Muscle layer of duodenum (tissue), 2 donors: ENCODE results near the gene NRXN3.

ENCODE experiments used
- H3K27ac ChIP-seq: one replicate; pipeline ENCODE4 v1.7.0; 2013; ENCODE audit warnings: mild to moderate bottlenecking, low read length
- H3K27me3 ChIP-seq: one replicate; pipeline ENCODE4 v1.7.0; 2013; ENCODE audit warnings: low read depth, mild to moderate bottlenecking, control low read depth, low read length
- H3K36me3 ChIP-seq, 2 donors: one replicate each; pipeline ENCODE4 v1.7.0; 2013; ENCODE audit warnings: low read length in 2 of 2, control low read depth in 1 of 2, mild to moderate bottlenecking in 1 of 2; ENCODE audit not compliant: insufficient read depth in 2 of 2, control insufficient read depth in 1 of 2
- H3K4me1 ChIP-seq, 2 donors: one replicate each; pipeline ENCODE4 v1.7.0; 2013; ENCODE audit warnings: low read length in 2 of 2, mild to moderate bottlenecking in 2 of 2, control low read depth in 1 of 2, moderate library complexity in 1 of 2; ENCODE audit not compliant: insufficient read depth in 2 of 2, control insufficient read depth in 1 of 2
- H3K4me3 ChIP-seq, 2 donors: one replicate each; pipeline ENCODE4 v1.7.0; 2013; ENCODE audit warnings: low read length in 2 of 2, low read depth in 1 of 2, mild to moderate bottlenecking in 1 of 2
- H3K9me3 ChIP-seq, 2 donors: one replicate each; pipeline ENCODE4 v1.7.0; 2013; ENCODE audit warnings: low read length in 2 of 2, control low read depth in 1 of 2, mild to moderate bottlenecking in 1 of 2; ENCODE audit not compliant: control insufficient read depth in 1 of 2
- donor health status: healthy.

NRXN3 gene

GRCh38 chr14:79596551-79596950, 1426.4 kb downstream of the NRXN3 start:
- Histone ChIP-seq H3K27ac (no peak overlapping the region), H3K27me3 (no peaks in the 10 kb centered on the region), H3K4me3 (no peak overlapping the region), H3K9me3 (no peaks in the 10 kb centered on the region), H3K4me1 (no peaks in the 10 kb centered on the region), H3K36me3 (no peaks in the 10 kb centered on the region)

- Histone ChIP-seq H3K36me3 (no peaks in the 10 kb centered on the region), H3K27ac (no peak overlapping the region), H3K9me3 (no peaks in the 10 kb centered on the region), H3K4me1 (no peaks in the 10 kb centered on the region), H3K27me3 (no peaks in the 10 kb centered on the region), H3K4me3 (no peak overlapping the region)
These were observed 1427.4 kb downstream of the NRXN3 start for GRCh38 chr14:79597566-79597965.

GRCh38 chr14:79598339-79598738, 1428.2 kb downstream of the NRXN3 start:
- Histone ChIP-seq H3K36me3 (no peaks in the 10 kb centered on the region), H3K9me3 (no peaks in the 10 kb centered on the region), H3K4me1 (no peaks in the 10 kb centered on the region), H3K4me3 (no peak overlapping the region), H3K27ac (no peak overlapping the region), H3K27me3 (no peaks in the 10 kb centered on the region)

DNA sequence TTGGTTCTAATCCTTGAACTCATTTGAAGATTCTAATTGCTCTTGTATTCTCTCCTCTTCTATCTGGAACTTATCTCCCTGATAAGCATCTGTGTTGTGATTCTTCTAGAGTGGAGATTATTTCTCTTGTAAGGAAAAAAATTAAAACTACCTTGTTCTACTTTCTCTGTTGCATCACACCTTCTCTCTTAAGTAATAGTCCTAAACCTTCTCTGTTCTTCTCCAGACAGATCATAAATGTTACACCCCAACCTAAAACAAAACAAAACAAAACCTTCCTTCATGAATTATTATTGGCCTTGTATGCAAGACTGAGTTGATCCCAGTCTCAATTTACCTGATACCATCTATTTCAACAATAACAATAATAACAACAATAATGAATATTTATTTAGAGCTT, 1429.1 kb downstream of the NRXN3 start:
- H3K9me3 ChIP-seq: no peaks in the 10 kb centered on the region
- no peaks in the 10 kb centered on the region for H3K4me1 ChIP-seq
- H3K27ac ChIP-seq: no peak overlapping the region

DNA sequence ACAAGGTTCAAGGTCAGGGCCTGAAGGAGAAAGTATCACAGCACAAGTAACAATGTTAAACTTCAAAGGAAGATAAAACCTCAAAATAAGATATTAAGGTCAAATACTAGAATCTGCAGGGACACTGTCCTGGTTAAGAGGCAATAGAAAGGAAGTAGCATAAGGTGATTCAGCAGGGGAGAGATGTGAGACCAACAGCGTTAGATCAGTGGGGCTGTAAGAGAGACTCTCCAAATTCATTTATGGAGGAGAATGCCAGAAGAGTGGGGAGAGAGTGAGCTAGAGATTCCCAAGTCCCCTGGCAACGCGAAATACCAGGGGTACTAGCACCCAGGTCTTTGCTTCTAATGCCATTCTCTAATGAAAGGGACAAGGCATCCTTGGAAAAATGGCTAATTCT, 1430.2 kb downstream of the NRXN3 start:
- Histone ChIP-seq H3K36me3 (no peaks in the 10 kb centered on the region), H3K27ac (no peak overlapping the region), H3K4me3 (no peak overlapping the region), H3K4me1 (no peaks in the 10 kb centered on the region), H3K27me3 (no peaks in the 10 kb centered on the region), H3K9me3 (no peaks in the 10 kb centered on the region)

More for the DNA sequence above, 1429.1 kb downstream of the NRXN3 start:
- no peaks in the 10 kb centered on the region for H3K36me3 ChIP-seq
- H3K27me3 ChIP-seq: no peaks in the 10 kb centered on the region
- no peak overlapping the region for H3K4me3 ChIP-seq

DNA sequence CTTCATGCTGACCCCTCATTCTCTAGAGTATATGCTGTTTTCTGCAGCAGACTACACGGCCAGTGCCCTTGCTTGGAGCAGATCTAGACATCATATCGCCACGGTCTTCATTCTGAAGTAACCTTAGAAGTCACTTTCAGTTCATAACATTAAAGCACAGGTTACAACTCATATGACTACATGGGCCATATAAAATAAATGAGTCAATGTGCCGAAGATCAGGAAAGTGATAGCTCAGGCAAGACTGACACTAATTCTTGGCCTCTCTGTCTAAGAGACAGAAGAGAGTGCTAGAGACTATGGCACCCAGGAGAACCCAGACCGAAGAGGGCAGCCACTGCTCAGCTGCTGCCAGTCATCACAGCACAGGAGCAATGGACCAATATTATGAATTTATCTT, 1431.4 kb downstream of the NRXN3 start:
- Histone ChIP-seq H3K4me3 (no peak overlapping the region), H3K27me3 (no peaks in the 10 kb centered on the region), H3K4me1 (no peaks in the 10 kb centered on the region), H3K36me3 (no peaks in the 10 kb centered on the region), H3K27ac (no peak overlapping the region), H3K9me3 (no peaks in the 10 kb centered on the region)

GRCh38 chr14:79602045-79602444, 1431.9 kb downstream of the NRXN3 start:
- no peaks in the 10 kb centered on the region for H3K36me3 ChIP-seq
- no peaks in the 10 kb centered on the region for H3K27me3 ChIP-seq
- no peaks in the 10 kb centered on the region for H3K9me3 ChIP-seq
- no peaks in the 10 kb centered on the region for H3K4me1 ChIP-seq
- H3K27ac ChIP-seq: no peak overlapping the region
- no peak overlapping the region for H3K4me3 ChIP-seq

GRCh38 chr14:79602742-79603141, 1432.6 kb downstream of the NRXN3 start:
- Histone ChIP-seq H3K36me3 (no peaks in the 10 kb centered on the region), H3K9me3 (no peaks in the 10 kb centered on the region), H3K27ac (no peak overlapping the region), H3K4me3 (no peak overlapping the region), H3K4me1 (no peaks in the 10 kb centered on the region), H3K27me3 (no peaks in the 10 kb centered on the region)

DNA sequence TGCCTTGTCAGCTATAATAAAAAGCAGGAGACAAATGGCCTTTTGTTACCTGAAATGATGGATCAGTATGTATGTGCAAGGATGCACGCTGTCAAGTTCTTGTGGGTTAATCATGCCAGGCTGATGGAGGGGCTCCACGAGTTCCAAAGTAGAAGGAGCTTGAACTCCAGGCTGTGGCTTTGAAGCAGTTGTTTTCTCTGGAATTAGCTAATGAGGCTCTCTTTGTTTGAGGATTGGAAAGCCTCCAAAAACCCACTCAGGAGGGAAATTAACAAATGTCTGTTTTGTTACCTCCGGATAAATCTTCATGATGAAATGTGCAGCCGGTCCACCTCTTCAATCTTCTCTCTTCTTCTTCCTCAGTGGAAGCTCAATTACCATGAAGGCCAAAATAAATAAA, 1435.7 kb downstream of the NRXN3 start:
- Histone ChIP-seq H3K27ac (no peak overlapping the region), H3K4me1 (no peaks in the 10 kb centered on the region), H3K9me3 (no peaks in the 10 kb centered on the region), H3K36me3 (no peaks in the 10 kb centered on the region), H3K4me3 (no peak overlapping the region), H3K27me3 (no peaks in the 10 kb centered on the region)

- no peaks in the 10 kb centered on the region for H3K27me3 ChIP-seq
- no peaks in the 10 kb centered on the region for H3K36me3 ChIP-seq
- no peak overlapping the region for H3K4me3 ChIP-seq
- H3K4me1 ChIP-seq: no peaks in the 10 kb centered on the region
- no peaks in the 10 kb centered on the region for H3K9me3 ChIP-seq
- no peak overlapping the region for H3K27ac ChIP-seq
These were observed 1438.3 kb downstream of the NRXN3 start for GRCh38 chr14:79608446-79608845.

GRCh38 chr14:79613625-79614024, 1443.5 kb downstream of the NRXN3 start:
- no peaks in the 10 kb centered on the region for H3K9me3 ChIP-seq
- H3K4me1 ChIP-seq: no peaks in the 10 kb centered on the region
- no peak overlapping the region for H3K27ac ChIP-seq
- no peak overlapping the region for H3K4me3 ChIP-seq
- H3K36me3 ChIP-seq: no peaks in the 10 kb centered on the region
- H3K27me3 ChIP-seq: no peaks in the 10 kb centered on the region

GRCh38 chr14:79614448-79614847, 1444.3 kb downstream of the NRXN3 start:
- H3K27me3 ChIP-seq: no peaks in the 10 kb centered on the region
- no peak overlapping the region for H3K27ac ChIP-seq

More at GRCh38 chr14:79614448-79614847, 1444.3 kb downstream of the NRXN3 start:
- no peaks in the 10 kb centered on the region for H3K9me3 ChIP-seq
- H3K4me1 ChIP-seq: no peaks in the 10 kb centered on the region
- no peak overlapping the region for H3K4me3 ChIP-seq
- H3K36me3 ChIP-seq: no peaks in the 10 kb centered on the region
